Activated CD4-positive, alpha-beta T cell treated with anti-CD3 and anti-CD28 coated beads, Interleukin-2, amount 50 U/mL, for 16 hours (primary cell): Measurements from ENCODE around the gene WDR1.
A peak's percentile ranks its signal among the peaks of the same experiment; 100 is the strongest.

Experiments used
- DNase-seq: peaks from one replicate; pipeline ENCODE4 v3.0.0-alpha.2; 2020

The WDR1 gene

GRCh38 chr4:10097906-10098779 lies 18.5 kb downstream of the WDR1 start:
- DNase-seq, result no peak

DNA sequence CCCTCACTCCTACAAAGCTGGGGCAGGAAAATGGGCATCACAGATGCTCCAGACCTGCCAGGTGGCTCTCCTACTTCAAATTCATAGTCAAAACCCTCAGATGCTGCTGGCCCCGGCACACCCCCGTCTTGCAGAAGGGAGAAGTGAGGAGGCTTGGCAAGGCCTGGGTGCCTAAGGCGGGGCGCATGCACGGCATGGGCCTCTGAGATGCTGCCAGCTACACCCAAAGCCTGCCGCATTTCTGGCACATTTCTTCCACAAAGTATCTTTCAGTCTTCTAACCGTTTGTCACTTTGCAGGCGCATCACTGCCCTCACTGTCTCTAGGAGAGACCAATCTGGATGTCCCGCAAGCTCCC lies 19.6 kb downstream of the WDR1 start:
- DNase-seq, result no peak

DNA sequence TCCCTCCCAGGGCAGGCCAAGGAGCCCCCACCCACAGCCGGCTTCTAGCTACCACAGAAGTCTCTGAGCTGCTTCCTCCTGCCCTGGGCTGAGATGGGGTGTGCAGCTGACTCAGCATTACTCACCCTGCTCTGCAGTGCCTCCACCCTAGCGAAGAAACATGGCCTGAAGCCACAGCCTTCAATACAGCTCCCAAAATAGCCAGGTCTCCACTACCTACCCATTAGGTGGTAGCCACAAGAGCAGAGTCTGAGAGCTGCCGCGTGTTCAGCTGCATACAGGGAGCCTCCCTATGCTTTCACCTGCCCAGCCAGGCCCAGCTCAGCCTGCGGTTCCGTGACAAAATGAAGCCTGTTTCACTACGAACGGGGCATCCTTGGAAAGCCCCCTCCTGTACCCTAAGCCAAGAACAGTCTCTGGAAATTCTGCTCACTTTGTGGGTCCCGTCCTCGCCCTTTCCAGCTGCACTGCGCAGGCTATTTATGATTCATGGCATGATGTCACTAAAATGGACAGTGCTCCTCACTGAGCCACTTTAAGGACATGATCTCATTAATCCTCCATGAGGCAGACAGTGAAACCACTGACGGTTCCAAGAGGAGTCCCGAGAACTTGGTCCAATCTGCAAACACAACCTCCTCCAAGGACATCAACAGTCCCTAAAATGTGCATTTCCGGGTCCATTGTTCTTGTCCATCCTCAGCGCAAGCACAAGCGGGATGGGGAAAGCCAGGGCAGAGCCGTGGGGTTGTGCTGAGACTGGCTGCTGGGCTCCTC lies 20.2 kb downstream of the WDR1 start:
- peak; percentile 89 for DNase-seq

DNA sequence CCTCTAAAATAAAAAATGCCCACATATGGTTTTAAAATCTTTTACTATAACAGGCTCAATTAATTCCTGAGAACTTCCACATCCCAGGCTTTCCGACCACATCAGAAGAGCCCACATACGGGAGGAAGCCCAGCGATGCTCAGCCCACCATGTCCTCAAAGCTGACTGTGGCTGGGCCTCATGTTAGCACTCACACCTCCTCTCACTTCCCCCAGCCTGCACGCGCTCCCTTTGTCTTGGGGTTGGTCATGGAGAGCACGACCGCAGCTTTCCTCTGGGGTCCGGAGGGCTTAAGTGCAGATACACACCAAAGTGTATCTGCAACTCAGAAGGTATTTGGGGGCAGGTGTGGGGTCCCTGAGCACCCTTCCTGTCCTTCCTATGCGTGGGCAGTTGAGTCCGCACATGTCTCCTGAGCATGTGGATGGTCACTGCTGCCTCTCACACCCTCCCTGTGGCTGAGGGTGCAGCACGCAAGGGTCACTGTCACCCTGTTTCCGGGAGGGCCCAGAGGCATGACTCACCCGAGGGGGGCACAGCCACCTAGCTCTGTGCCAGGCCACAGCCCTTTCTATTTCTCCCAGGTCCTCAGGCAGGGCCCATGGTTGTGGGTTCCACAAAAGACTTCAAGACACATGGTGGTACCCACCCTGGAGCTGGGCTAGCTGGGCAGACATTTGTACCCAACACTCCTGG lies 21.2 kb downstream of the WDR1 start:
- DNase-seq, result peak; percentile 47

DNA sequence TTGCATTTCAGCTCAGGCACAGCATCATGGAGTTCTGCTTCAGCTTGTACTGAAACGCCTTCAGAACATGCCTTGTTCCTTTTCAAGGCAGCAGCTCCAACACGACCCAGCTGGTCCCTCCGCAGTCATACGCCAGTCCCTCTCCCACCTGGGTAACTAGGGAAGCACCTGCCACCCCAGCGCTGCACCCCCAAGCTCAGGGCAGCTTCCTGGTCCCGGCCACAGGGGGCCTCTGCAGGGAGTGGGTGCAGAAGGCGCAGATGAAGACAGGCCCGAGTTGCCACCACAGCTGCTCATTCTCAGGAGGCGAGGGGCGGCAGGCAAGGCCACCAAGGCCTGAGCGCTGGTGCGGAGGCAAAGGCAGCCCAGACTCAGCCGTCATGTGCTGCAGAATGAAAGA lies 21.8 kb downstream of the WDR1 start:
- DNase-seq, result no peak

DNA sequence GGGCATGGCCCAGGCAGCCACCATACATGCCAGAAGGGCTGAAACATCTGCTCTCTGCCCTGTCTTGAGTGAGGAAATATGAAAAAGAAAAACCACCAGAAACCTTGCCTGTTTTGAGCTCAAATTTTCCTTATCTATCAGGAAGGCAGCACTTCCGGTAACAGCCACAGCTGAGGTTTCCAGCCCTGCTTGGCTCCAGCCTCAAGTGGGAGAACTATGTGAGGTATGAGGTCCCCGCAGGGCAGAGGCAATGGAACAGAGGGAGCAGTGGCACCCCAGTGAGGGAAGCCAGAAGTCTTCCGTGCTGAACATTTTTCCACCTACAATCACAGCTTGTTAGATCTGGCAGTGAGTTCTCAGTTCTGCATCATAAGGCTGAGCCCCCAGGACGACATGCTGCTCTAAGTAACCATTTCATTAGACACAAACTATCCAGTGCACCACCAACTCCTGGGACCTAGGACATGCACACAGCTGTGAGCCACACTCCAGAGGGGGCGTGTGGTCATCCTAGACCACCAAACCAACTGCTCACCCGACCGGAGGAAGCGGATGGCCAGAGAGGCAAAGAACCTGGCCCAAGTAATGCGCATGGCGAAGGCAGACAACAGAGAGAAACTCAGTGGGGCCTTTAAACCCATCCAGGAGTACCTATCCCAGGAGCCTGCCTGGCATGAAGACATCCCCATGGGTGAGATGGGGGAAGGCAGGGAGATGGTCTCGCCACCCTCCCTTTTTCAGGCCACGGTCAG lies 22.6 kb downstream of the WDR1 start:
- DNase-seq, result peak; percentile 48

DNA sequence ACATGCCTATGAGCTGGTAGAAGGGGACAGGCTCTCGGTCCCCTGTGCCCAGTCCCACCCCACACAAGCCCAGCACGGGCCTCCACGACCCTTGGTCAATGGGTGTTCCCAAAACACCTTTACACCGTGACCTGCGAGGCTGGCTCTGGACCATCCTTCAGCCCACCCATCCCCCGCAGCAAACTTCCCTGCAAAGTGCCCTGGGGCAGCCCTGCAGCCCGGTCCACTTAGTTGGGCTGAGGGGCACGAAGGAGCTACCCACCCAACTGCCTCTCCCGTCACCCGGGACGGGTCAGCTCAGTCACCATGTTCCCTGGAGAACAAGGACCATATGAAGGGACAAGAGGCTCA lies 23.4 kb downstream of the WDR1 start:
- no peak for DNase-seq

- no peak for DNase-seq
Observed at GRCh38 chr4:10092481-10093270, 23.9 kb downstream of the WDR1 start.

GRCh38 chr4:10091531-10092181 lies 24.9 kb downstream of the WDR1 start:
- DNase-seq, result no peak

DNA sequence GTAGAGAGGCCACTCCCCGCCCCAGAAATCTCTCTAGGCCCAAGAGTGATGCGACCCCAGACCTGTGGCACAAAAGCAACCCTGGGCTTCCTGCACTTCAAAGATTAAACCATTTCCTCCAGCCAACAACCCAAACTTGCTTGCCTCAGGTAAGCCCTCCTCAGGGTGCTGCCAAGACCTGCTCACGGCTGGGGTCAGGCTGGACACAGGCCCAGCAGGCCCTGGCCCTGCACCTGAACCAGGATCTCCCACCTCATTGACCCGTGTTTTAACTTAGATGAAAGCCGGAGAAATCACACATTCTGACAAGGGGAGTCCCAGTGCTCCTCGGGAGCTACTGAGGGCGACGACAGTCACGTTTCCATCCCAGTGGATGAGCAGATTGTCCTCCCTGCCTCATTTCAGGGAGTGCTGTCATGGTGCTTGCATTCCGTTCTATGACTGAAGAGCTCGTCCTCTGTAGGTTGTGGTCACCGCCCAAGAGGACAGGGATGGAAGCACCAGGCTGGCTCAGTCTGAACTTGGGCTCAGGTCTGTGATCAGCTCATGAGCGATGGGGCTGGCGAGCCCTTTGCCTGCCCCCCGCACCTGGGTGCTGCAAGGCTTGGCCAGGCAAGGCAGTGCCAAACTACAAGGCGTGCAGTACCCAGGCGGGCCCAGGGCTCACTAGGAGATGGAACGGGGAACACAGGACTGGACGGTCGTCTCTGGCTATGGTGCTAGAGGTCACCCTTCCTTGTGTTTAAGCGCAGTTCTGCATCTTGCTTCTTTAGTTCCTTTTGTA lies 25.9 kb downstream of the WDR1 start:
- DNase-seq, result no peak

- DNase-seq, result no peak
Observed at GRCh38 chr4:10089346-10089745, 27.3 kb downstream of the WDR1 start.

DNA sequence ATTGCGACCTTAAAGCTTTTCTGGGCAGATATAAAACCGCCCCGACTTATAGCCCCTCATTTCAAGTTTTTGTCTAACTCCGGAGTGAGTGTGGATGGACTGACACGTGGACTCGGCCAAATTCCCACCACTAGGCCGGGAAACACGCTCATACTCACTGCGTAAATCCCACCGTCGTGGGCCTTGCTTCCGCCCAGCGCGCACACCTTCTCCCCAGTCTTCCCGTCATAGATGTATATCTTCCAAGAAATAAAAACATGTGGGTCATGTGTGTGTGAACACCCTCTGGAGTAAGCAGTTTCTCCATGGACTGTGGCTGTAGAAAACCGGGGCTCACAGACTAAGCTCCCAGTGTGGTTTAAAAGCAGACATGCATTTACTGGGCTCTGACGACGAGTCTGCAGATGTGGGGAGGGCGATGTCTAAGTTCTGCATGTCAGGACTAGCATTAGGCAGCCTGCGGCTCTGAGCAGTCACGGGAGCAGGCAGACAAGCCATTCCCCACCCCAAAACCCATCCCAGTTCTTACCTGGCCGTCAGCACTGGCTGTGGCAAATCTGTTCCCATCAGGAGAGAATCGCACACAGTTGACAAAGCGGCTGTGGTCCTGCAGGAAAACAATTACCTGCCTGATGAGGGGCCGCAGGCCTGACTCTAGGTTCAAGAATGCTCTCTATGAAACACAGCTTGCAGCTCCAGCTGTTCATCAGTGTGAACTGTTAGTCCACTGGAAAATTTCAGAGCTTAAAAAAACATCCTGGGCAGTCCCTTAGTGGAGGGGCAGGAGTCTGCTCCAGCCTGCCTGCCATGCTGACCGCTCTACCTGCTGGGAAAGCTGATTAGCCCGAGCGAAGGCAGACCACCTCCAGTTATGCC lies 28.2 kb downstream of the WDR1 start:
- no peak for DNase-seq

- DNase-seq, result no peak
Observed at GRCh38 chr4:10087152-10087791, 29.3 kb downstream of the WDR1 start.

- no peak for DNase-seq
Observed at GRCh38 chr4:10086506-10087120, 30.0 kb downstream of the WDR1 start.

DNA sequence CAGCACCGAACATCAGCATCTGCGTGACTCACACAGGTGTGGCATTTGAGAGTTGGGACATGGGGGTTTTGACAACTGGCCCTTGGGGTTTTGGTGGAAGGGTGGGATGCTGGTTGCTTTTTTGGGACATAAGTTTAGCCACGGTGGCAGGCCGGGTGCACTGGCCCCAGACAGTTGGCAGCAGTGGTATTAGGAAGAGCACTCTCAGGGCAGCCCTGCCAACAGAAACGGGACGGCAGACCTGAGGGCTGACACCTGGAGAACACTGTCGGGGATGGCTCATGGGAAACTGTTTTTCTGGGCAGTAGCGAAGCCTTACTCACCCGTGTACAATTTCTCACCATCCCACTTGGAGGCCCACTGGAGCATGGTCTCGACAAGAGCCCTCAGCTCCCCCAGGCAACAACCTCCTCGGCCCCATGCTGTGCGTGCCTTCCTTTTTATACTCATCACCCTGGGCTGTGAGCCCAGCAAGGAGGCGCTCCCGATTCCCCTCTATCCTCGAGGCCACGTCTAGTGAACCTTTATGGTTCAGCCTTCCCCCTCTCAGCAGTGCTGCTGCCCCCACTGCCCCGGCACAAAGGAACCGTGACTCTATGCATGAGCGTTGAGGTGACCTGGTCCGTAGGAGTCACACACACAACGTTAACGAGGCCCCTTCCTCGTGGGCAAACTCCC lies 30.6 kb downstream of the WDR1 start:
- DNase-seq, result no peak

DNA sequence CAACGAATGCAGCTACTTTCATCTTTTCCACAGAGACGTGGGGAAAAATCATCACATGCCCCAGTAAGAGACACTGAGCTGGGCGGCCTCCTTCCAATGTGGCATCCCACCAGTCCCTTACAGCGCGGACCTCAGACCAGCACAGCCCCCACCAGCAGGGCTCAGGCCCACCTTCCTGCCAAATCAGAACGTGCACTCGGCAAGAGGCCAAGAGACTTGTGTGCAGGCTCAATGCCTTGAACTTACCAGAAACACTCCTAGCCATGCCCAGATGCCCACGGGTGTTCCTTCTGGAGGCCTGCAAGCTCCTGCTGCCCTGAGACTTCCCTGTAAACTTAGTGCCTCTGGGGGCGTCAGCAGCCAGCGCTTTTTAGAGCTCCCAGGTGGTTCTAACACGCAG lies 31.2 kb downstream of the WDR1 start:
- no peak for DNase-seq

DNA sequence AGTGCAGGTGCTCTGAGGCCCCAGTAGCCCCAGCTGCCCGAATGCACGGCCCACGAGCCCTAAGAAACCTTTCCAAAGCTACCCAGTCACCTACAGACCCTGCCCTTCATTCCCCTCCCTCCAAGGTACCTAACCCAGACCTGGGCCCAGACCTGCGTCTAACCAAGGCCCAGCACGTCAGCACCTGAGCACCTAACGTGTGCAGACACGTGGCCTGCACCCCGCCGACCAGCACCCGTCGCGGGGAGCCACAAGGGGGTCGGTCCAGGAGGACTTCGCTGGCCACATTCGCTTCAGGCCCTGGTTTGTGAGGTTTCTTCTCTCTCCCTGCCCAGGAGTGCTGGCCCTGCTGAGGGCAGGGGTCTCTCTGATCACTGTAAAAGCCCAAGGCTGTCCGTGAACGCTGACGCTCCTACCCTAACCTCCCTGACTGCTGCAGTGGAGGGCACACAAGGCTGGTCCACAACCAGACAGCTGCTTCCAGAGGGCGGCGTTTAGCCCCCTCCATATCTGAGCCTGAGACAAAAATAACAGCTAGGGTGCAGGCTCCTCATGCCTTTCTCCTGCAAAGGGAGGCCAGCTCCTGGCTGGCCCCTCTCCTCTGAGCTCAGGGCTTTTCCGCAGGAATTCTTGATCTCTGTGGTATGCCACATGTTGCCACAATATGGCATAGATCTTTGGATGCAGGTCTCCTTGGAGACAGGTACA lies 31.8 kb downstream of the WDR1 start:
- no peak for DNase-seq
